RWPE1 (cell line): ENCODE results near the gene NFYB.

ENCODE experiments used
- CTCF ChIA-PET: fragments of 350-600 bp; sonication (Branson Sonifier 250); formaldehyde crosslinking; extraction: SDS; loops from one replicate; lab custom pipeline; 2021; lab: Yijun Ruan, JAX
- POLR2A ChIA-PET: fragments of 400-600 bp; formaldehyde crosslinking; extraction: SDS; loops from one replicate; lab custom pipeline; 2020; ENCODE audit warnings: antibody characterized with exemption; ENCODE audit not compliant: low non-redundant PET; lab: Yijun Ruan, JAX
- DNase-seq: peaks from one replicate; pipeline ENCODE4 v3.0.0; 2012; ENCODE audit warnings: low spot score
- H3K27ac ChIP-seq: fragments of 450-650 bp; 2 replicates; pipeline ENCODE4 v1.5.1; 2017
- TF ChIP-seq, protein P1 (sequence below): fragments of 450-650 bp; conservative IDR thresholded peaks from 2 replicates; pipeline ENCODE4 v1.5.1; 2017; ENCODE audit warnings: low read depth, mild to moderate bottlenecking

NFYB gene

DNA sequence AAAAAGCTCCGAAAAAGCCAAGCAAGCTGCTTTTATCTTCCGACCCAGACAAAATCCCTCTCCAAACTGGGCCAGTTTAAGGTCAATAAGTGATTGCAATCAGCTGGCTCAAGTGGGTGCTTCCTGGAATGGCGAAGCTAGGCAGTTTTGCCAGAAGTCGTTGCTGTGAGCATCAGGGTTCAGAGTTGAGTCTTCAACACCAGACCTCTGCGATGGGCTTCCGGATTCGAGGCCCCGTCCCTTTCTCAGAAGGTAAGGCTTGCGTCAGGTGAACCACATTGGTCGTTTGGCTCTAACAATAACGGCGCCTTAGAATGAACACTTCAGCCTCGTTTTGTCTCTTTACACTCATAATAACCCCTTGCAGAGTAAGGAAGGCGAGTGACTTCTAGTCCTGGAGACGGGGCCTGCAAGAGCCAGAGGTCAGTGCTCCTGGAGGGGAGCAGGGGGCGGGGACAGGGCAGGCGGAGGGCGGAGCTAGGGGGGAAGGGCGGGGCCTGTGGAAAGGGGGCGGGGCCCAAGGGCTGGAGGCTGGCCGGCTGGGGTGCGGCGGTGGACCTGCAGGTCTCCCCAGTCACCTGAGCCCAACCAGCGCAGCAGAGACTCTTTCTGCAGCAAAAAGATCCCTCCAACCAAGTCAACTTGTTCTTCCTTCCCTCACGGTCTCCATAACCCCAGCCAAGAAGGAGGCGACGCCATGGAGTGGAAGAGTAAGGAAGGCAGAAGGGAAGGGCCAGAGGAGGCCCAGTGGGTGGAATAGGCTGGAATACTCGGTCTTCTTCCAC lies 34.0 kb upstream of the NFYB start:
- ChIA-PET CTCF (interaction anchor here (0.6 kb wide), 1 partner anchor 285 kb away, joined by 3 read pairs; no protein-coding TSS in a partner anchor), POLR2A (interaction anchor here (0.6 kb wide), 1 partner anchor 34 kb away, joined by 4 read pairs; the partner anchor contains the start of gene NFYB)
- TF ChIP-seq, protein P1, sequence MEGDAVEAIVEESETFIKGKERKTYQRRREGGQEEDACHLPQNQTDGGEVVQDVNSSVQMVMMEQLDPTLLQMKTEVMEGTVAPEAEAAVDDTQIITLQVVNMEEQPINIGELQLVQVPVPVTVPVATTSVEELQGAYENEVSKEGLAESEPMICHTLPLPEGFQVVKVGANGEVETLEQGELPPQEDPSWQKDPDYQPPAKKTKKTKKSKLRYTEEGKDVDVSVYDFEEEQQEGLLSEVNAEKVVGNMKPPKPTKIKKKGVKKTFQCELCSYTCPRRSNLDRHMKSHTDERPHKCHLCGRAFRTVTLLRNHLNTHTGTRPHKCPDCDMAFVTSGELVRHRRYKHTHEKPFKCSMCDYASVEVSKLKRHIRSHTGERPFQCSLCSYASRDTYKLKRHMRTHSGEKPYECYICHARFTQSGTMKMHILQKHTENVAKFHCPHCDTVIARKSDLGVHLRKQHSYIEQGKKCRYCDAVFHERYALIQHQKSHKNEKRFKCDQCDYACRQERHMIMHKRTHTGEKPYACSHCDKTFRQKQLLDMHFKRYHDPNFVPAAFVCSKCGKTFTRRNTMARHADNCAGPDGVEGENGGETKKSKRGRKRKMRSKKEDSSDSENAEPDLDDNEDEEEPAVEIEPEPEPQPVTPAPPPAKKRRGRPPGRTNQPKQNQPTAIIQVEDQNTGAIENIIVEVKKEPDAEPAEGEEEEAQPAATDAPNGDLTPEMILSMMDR = no peak
- DNase-seq = no peak
- H3K27ac ChIP-seq = no peak overlapping the region

DNA sequence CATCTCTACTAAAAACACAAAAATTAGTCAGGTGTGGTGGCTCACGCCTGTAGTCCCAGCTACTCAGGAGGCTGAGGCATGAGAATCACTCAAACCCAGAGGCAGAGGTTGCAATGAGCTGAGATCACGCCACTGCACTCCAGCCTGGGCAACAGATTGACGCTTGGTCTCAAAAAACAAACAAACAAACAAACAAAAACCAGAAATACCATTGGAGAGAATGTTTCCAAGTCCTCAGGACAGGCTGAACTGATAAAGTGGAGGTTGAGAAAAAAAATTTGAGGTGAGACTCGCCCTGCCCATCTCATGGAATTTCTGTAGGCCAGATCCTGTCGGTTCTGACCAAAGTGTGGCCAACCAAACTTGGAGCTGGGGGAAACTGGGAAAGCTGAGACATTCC lies 30.6 kb upstream of the NFYB start:
- H3K27ac ChIP-seq = no peak overlapping the region
- DNase-seq = no peak
- TF ChIP-seq, protein P1 = no peak
- POLR2A ChIA-PET = no interaction called here
- CTCF ChIA-PET = no interaction called here

DNA sequence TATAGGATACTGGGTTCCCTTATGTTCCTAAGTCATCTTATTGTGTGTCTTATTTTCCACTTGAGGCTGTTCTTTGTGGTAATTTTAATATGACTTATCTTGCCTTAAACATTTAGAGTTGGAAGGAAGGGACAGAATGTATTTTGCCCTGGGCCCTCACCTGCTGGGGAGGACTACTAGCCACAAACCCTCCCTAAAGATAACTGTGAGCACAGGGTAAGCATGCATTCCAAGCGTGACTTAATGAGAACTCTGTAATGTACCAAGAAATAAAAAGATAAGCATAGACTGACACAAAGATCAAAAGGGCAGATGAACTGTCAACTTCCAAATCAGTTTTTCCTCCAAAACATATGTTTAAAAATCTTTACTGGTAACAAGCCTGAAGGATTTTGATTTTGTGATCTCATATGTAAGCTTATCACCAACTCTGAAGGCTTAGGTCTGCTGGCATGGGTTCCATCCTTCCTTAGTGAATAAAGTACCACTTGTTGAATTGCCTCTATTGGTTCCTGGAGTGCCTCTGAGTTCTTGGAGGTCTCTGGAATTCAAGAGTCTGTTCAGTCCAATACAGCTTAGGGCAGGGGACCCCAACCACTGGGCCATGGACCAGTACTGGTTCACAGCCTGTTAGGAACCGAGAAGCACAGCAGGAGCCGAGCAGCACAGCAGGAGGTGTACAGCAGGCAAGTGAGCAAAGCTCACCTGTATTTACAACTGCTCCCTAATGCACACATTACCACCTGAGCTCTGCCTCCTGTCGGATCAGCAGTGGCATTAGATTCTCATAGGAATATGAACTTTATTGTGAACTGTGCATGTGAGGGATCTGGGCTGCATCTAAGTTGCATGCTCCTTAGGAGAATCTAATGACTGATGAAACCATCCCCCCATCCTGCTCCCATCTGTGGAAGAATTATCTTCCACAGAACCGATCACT lies 29.8 kb upstream of the NFYB start:
- no peak for DNase-seq
- ChIA-PET POLR2A (no interaction called here), CTCF (interaction anchor here (0.6 to 0.7 kb wide), 2 partner anchors 9 to 393 kb away, joined by 3 read pairs; no protein-coding TSS in a partner anchor)
- no peak overlapping the region for H3K27ac ChIP-seq
- TF ChIP-seq, protein P1 = no peak

DNA sequence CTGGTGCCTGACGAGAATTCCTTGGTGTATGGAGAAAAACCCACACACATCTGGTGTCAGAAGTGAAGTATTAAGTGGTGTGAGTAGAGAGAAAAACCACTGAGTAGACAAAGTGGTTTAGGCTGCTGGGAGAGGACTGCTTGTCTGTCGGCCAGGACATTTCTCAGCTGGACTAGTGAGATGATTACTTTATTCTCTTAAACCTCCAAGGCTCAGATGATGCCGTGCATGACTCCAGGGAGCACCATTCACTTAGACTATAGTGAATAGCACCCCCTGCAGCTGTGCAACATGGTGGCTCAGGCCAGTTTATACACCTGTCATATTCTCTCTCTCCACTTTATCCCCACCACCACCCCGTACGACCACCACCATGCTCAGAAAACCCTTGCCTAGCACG lies 28.5 kb upstream of the NFYB start:
- no peak for DNase-seq
- ChIA-PET POLR2A (no interaction called here), CTCF (no interaction called here)
- no peak overlapping the region for H3K27ac ChIP-seq
- TF ChIP-seq, protein P1 = no peak

DNA sequence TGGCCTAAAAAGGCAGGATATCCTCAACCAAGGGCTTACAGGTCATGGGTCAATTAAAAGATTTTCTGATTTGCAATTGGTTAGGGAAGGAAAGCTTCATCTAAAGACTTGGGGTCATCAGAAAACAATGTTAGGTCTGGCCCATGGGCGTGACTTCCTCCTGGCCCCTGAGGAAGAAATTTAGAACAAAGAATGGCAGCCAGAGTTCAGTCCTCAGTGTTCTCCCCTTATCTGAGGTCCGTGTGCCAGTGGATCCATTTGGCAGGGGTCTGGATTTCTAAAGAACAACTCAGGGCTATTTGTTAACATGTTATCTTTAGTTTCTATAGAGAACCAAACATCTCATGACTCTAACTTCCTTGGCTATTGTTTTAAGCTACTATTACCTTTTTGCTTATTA lies 27.8 kb upstream of the NFYB start:
- POLR2A ChIA-PET = no interaction called here
- no peak overlapping the region for H3K27ac ChIP-seq
- CTCF ChIA-PET = no interaction called here
- TF ChIP-seq, protein P1 = no peak
- DNase-seq = no peak

DNA sequence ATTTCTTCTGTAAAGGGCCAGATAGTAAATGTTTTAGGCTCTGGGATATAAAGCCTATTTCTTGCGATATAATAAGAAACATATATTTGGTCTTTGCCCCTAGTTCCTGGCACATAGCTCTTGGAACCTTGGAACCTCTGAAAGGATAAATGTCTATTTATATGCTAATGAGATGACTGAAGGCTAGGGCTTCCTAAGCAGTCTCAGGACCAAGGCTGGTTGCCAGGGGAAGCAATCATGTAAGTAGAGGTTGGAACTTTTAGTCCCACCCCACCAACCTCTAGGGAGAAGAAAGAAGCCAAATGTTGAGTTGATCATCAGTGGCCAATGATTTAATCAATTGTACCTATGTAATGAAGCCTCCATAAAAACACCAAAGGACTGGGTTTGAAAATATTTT lies 26.6 kb upstream of the NFYB start:
- no peak overlapping the region for H3K27ac ChIP-seq
- no peak for DNase-seq
- ChIA-PET POLR2A (no interaction called here), CTCF (interaction anchor here (0.6 kb wide), 2 partner anchors 130 to 748 kb away, joined by 3 to 6 read pairs; no protein-coding TSS in a partner anchor)
- TF ChIP-seq, protein P1 = no peak
